HepG2 (cell line): ENCODE measurements around the gene PAPSS2. TPM values are rescaled to one million over a fixed set of nuclear protein-coding genes. Genes with fewer than 3 reads are reported as not detected.

ENCODE experiments used
- ATAC-seq: fragments of 200-7000 bp; cut with Tn5 transposase; 3 replicates; pipeline ENCODE4 v1.9.1; 2020; ENCODE audit warnings: mild to moderate bottlenecking, moderate library complexity
- BruUV-seq: library from RNA; stranded (reverse); fragments of 400-500 nt; replicated peaks from 2 replicates; lab custom pipeline; 2021; lab: Mats Ljungman, UMichigan
- CTCF ChIA-PET: fragments of 300-600 bp; formaldehyde crosslinking; extraction: SDS; loops from one replicate; lab custom pipeline; 2021; ENCODE audit warnings: low total read pairs, inconsistent platforms, low intra/inter-chr PET ratio; lab: Yijun Ruan, JAX
- POLR2A ChIA-PET: fragments of 350-600 bp; sonication (Branson Sonifier 250); formaldehyde crosslinking; loops from one replicate; lab custom pipeline; 2020; ENCODE audit warnings: antibody characterized with exemption, inconsistent platforms; lab: Yijun Ruan, JAX
- DNase-seq: peaks from one replicate; pipeline ENCODE4 v3.0.0-alpha.2; 2015; ENCODE audit warnings: low spot score
- FAIRE-seq: peaks from 3 replicates; lab custom pipeline; 2011; peaks lifted over from hg19 to GRCh38; lab: Jason Lieb, UNC
- H2AFZ ChIP-seq: one replicate; pipeline ENCODE4 v1.6.1; 2011; ENCODE audit warnings: low read length, inconsistent platforms
- H3K27ac ChIP-seq: fragments of 300-600 bp; 3 replicates; pipeline ENCODE4 v1.8.0; 2011; ENCODE audit warnings: mixed run types, mild to moderate bottlenecking, mixed read lengths, low read length, inconsistent platforms; ENCODE audit not compliant: insufficient read depth; ENCODE audit errors: extremely low read length
- H3K27me3 ChIP-seq, 2 experiments: fragments of 200-600 bp in 1 of 2; 2 replicates in 1 of 2; 3 replicates in 1 of 2; pipeline versions ENCODE4 v1.6.0 to v1.8.0; 2011; ENCODE audit warnings: low read length in 2 of 2, mild to moderate bottlenecking in 2 of 2, moderate library complexity in 2 of 2, inconsistent platforms in 1 of 2; ENCODE audit not compliant: insufficient read depth in 2 of 2, control insufficient read depth in 1 of 2
- H3K36me3 ChIP-seq, 2 experiments: fragments of 200-600 bp in 1 of 2; replicated peaks in 1 of 2; 2 replicates in 1 of 2; 3 replicates in 1 of 2; pipeline versions ENCODE4 v1.5.1 to v1.8.0; 2011; ENCODE audit warnings: low read length in 2 of 2, inconsistent platforms in 1 of 2; ENCODE audit not compliant: insufficient read depth in 2 of 2, control insufficient read depth in 1 of 2
- H3K4me1 ChIP-seq: 2 replicates; pipeline ENCODE4 v1.5.1; 2012; ENCODE audit warnings: low read length, inconsistent platforms; ENCODE audit not compliant: insufficient read depth
- H3K4me2 ChIP-seq: 2 replicates; pipeline ENCODE4 v1.6.0; 2011; ENCODE audit warnings: low read depth, low read length, inconsistent platforms
- H3K4me3 ChIP-seq, 3 experiments: fragments of 200-600 bp in 1 of 3; sonication (generic), shearing (Covaris generic) in 1 of 3; replicated peaks in 1 of 3; 2 replicates each; pipeline ENCODE4 v1.5.1; 2011 to 2016; ENCODE audit warnings: low read length in 3 of 3, inconsistent platforms in 2 of 3, low read depth in 2 of 3, mild to moderate bottlenecking in 2 of 3, control low read depth in 1 of 3, mixed read lengths in 1 of 3; ENCODE audit not compliant: insufficient read depth in 1 of 3
- H3K79me2 ChIP-seq: one replicate; pipeline ENCODE4 v1.6.1; 2011; ENCODE audit warnings: low read length, inconsistent platforms; ENCODE audit not compliant: insufficient read depth
- H3K9ac ChIP-seq: 2 replicates; pipeline ENCODE4 v1.6.0; 2011; ENCODE audit warnings: mild to moderate bottlenecking, low read depth, low read length, inconsistent platforms; ENCODE audit not compliant: insufficient read depth
- H3K9me3 ChIP-seq: 2 replicates; pipeline ENCODE4 v1.5.1; 2012; ENCODE audit warnings: mild to moderate bottlenecking, low read length
- H4K20me1 ChIP-seq: 2 replicates; pipeline ENCODE4 v1.6.0; 2011; ENCODE audit warnings: inconsistent platforms, mild to moderate bottlenecking, low read length, moderate library complexity; ENCODE audit not compliant: insufficient read depth
- IKZF5 ChIP-seq: IDR thresholded peaks from 2 replicates; pipeline ENCODE4 v1.6.1; 2018; ENCODE audit warnings: missing genetic modification reagents, mild to moderate bottlenecking, missing compliant biosample characterization
- NCOA1 ChIP-seq: sonication (generic); formaldehyde crosslinking; IDR thresholded peaks from 2 replicates; pipeline ENCODE4 v1.9.0; 2021; ENCODE audit warnings: missing genetic modification reagents
- NFIB ChIP-seq: sonication (generic); formaldehyde crosslinking; IDR thresholded peaks from 2 replicates; pipeline ENCODE4 v1.9.0; 2021; ENCODE audit warnings: missing genetic modification reagents, mild to moderate bottlenecking, borderline replicate concordance
- NR2F6 ChIP-seq, 2 experiments: IDR thresholded peaks; 2 replicates each; pipeline ENCODE4 v1.6.1; 2016; ENCODE audit warnings: antibody characterized with exemption in 1 of 2, mild to moderate bottlenecking in 1 of 2
- SATB2 ChIP-seq: sonication (generic); formaldehyde crosslinking; IDR thresholded peaks from 2 replicates; pipeline ENCODE4 v1.5.0; 2020; ENCODE audit warnings: missing genetic modification reagents
- SP140L ChIP-seq: sonication (generic); formaldehyde crosslinking; IDR thresholded peaks from 2 replicates; pipeline ENCODE4 v1.4.0; 2020; ENCODE audit warnings: missing genetic modification reagents, borderline replicate concordance
- ZNF10 ChIP-seq: sonication (generic); formaldehyde crosslinking; IDR thresholded peaks from 2 replicates; pipeline ENCODE4 v1.4.0; 2020; ENCODE audit warnings: mild to moderate bottlenecking, low read depth, missing genetic modification reagents, borderline replicate concordance
- ZNF382 ChIP-seq: sonication (generic); formaldehyde crosslinking; IDR thresholded peaks from 2 replicates; pipeline ENCODE4 v1.5.0; 2020; ENCODE audit warnings: missing genetic modification reagents, mild to moderate bottlenecking, borderline replicate concordance
- ZNF674 ChIP-seq: sonication (generic); formaldehyde crosslinking; IDR thresholded peaks from 2 replicates; pipeline ENCODE4 v1.5.0; 2020; ENCODE audit warnings: low read depth, mild to moderate bottlenecking, missing genetic modification reagents
- ZNF782 ChIP-seq: sonication (generic); formaldehyde crosslinking; IDR thresholded peaks from 2 replicates; pipeline ENCODE4 v1.4.0; 2020; ENCODE audit warnings: missing genetic modification reagents, mild to moderate bottlenecking, borderline replicate concordance
- WGBS: methylation state at CpG from one replicate; pipeline ENCODE4 v1.1.6; 2017; ENCODE audit warnings: low lambda C conversion rate; 5-methylcytosine and 5-hydroxymethylcytosine counted together
- in situ Hi-C: cut with HindIII; loops from 2 replicates; pipeline ENCODE4 v1.10.0; 2017; ENCODE audit warnings: low pct_unique_long_range_greater_than_20kb; ENCODE audit not compliant: extremely low pct_ligation_motif_present
- intact Hi-C: fragments of 100-400 bp; cut with micrococcal nuclease; formaldehyde crosslinking; loops from one replicate; pipeline ENCODE4 v1.10.0; 2022; ENCODE audit not compliant: unreplicated experiment
- polyA plus RNA-seq, 8 experiments: library from polyadenylated mRNA; depleted of rRNA in 3 of 8; stranded (reverse) in 7 of 8; unstranded in 1 of 8; fragments of >200 nt; fragmentation: Illumina TruSeq in 4 of 8; extraction: Trizol in 4 of 8; gene quantifications; 2 replicates each; pipeline versions ENCODE4 v1.2.1 to v1.2.3, GENCODE V29; 2011 to 2016; ENCODE audit warnings: low read depth in 4 of 8, missing spikeins in 1 of 8, mixed read lengths in 1 of 8; ENCODE audit not compliant: insufficient read depth in 1 of 8
- total RNA-seq, 5 experiments: library from RNA; depleted of rRNA; stranded (reverse); fragments of >200 nt; fragmentation: Illumina TruSeq; extraction: Trizol; gene quantifications; 2 replicates each; pipeline ENCODE4 v1.2.3, GENCODE V29; 2016; ENCODE audit warnings: low read depth in 1 of 5
- TF ChIP-seq, protein P1 (sequence below): sonication (generic); formaldehyde crosslinking; IDR thresholded peaks from 2 replicates; pipeline ENCODE4 v1.4.0; 2020; ENCODE audit warnings: missing genetic modification reagents

PAPSS2 gene
- total and polyA plus RNA-seq, 2 of the 13 experiments (the other 11 are each of a cell fraction or from before 2014, with no cell fraction given) = 0.11 to 0.12 TPM

DNA sequence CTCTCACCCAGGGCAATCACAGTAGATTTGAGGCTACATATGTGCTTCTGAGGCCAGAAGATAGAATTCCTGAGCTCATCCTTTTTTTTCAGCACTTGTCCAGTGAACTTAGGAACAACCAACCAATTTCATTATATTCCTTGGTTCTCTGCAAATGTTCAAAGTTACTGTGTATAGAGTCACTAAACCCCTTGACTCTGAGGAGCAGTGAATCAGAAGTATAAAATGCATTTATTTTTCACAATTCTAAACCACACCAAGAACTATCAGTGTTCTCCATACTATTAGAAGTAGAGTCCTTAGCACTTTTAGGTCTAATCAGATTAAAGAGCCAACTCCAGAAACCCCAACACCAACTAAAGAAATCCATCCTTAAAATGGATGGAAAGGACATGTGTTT is 19.6 kb upstream of the PAPSS2 start (continued):
- TF ChIP-seq ZNF782 (no peak), NFIB (CRISPR knock-in tag) (no peak), SP140L (CRISPR knock-in tag) (no peak), ZNF382 (CRISPR knock-in tag) (no peak), NR2F6 (IDR thresholded peaks at IDR 0.05) (no peak), NR2F6 (CRISPR knock-in tag; IDR thresholded peaks at IDR 0.05) (no peak), SATB2 (CRISPR knock-in tag) (no peak), IKZF5 (CRISPR knock-in tag) (no peak), NCOA1 (CRISPR knock-in tag) (no peak)
- TF ChIP-seq, protein P1, sequence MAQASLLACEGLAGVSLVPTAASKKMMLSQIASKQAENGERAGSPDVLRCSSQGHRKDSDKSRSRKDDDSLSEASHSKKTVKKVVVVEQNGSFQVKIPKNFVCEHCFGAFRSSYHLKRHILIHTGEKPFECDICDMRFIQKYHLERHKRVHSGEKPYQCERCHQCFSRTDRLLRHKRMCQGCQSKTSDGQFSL = no peak

GRCh38 chr10:87642486-87642885 is 17.2 kb upstream of the PAPSS2 start:
- 58% methylated on average over 11 of the region's 11 CpGs for WGBS
- ChIA-PET CTCF (no interaction called here), POLR2A (no interaction called here)
- Histone ChIP-seq H3K4me1 (peaks cover 19% of the 10 kb centered on the region), H3K9me3 (no peaks in the 10 kb centered on the region), H4K20me1 (no peaks in the 10 kb centered on the region), H3K27me3 (no peaks in the 10 kb centered on the region), H3K9ac (no peak overlapping the region), H2AFZ (no peak overlapping the region), H3K27ac (no peak overlapping the region), H3K79me2 (no peaks in the 10 kb centered on the region), H3K4me2 (no peak overlapping the region), H3K4me3 (no peak overlapping the region), H3K36me3 (no peaks in the 10 kb centered on the region)
- DNase-seq (no peak), ATAC-seq (no peak), FAIRE-seq (no peak)
- no TSS peak for BruUV-seq
- TF ChIP-seq ZNF10 (CRISPR knock-in tag) (no peak), ZNF674 (no peak)
- TF ChIP-seq, protein P1 = no peak
- intact Hi-C loops (no loop called here), in situ Hi-C loops (no loop called here)
